SK-N-MC (cell line): Measurements from ENCODE around the gene ZBED4.

Experiments
- DNase-seq: peaks from one replicate; pipeline ENCODE4 v3.0.0-alpha.2; 2011; ENCODE audit warnings: low read depth, low spot score
- H3K27ac ChIP-seq: fragments of 200-600 bp; sonication (generic); 2 replicates; pipeline ENCODE4 v1.5.1; 2016; ENCODE audit warnings: mixed run types
- H3K36me3 ChIP-seq: fragments of 200-600 bp; sonication (generic); 2 replicates; pipeline ENCODE4 v1.6.1; 2017; ENCODE audit warnings: antibody characterized with exemption, low read length, mixed read lengths; ENCODE audit not compliant: insufficient read depth
- H3K4me3 ChIP-seq: fragments of 200-600 bp; sonication (generic); 2 replicates; pipeline ENCODE4 v1.5.1; 2016
- H3K9ac ChIP-seq: fragments of 200-600 bp; sonication (generic); 2 replicates; pipeline ENCODE4 v1.8.0; 2017; ENCODE audit warnings: mixed run types, mixed read lengths; ENCODE audit not compliant: insufficient read length
- H3K9me3 ChIP-seq: fragments of 200-600 bp; sonication (generic); 2 replicates; pipeline ENCODE4 v1.6.1; 2017; ENCODE audit warnings: low read depth, mild to moderate bottlenecking, antibody characterized with exemption, low read length, moderate library complexity, mixed read lengths
- EZH2 ChIP-seq: fragments of 200-600 bp; sonication (generic); IDR thresholded peaks from one replicate; pipeline ENCODE4 v1.6.1; 2017; ENCODE audit warnings: antibody characterized with exemption
- FOXP2 ChIP-seq: optimal IDR thresholded peaks from 2 replicates; pipeline ENCODE3; 2011; ENCODE audit warnings: mild to moderate bottlenecking, moderate library complexity; ENCODE audit not compliant: insufficient read depth; ENCODE audit errors: extremely low read length, control extremely low read depth
- POLR2AphosphoS5 ChIP-seq: IDR thresholded peaks from 2 replicates; pipeline ENCODE4 v1.6.1; 2012; ENCODE audit warnings: mild to moderate bottlenecking, low read depth, low read length, borderline replicate concordance

The ZBED4 gene

GRCh38 chr22:49838771-49839717 is 14.6 kb upstream of the ZBED4 start:
- TF ChIP-seq FOXP2, result no peak
- TF ChIP-seq EZH2, result no peak
- TF ChIP-seq POLR2AphosphoS5, result peak; percentile 59
- H3K4me3 ChIP-seq, result peak overlapping the region; percentile 74
- H3K9ac ChIP-seq, result peak overlapping the region; percentile 51
- H3K36me3 ChIP-seq, result no peaks in the 10 kb centered on the region
- no peaks in the 10 kb centered on the region for H3K9me3 ChIP-seq
- peak overlapping the region; percentile 84 for H3K27ac ChIP-seq
- no peak for DNase-seq

- Histone ChIP-seq H3K4me3 (no peak overlapping the region), H3K36me3 (no peaks in the 10 kb centered on the region), H3K9ac (no peak overlapping the region), H3K9me3 (no peaks in the 10 kb centered on the region), H3K27ac (no peak overlapping the region)
- TF ChIP-seq FOXP2 (no peak), EZH2 (no peak), POLR2AphosphoS5 (no peak)
- DNase-seq, result no peak
These were observed 8.4 kb upstream of the ZBED4 start for GRCh38 chr22:49845241-49845640.

- no peaks in the 10 kb centered on the region for H3K36me3 ChIP-seq
- no peaks in the 10 kb centered on the region for H3K9me3 ChIP-seq
- H3K9ac ChIP-seq, result no peak overlapping the region
- no peak overlapping the region for H3K4me3 ChIP-seq
- TF ChIP-seq POLR2AphosphoS5 (no peak), FOXP2 (no peak), EZH2 (no peak)
- no peak for DNase-seq
- H3K27ac ChIP-seq, result no peak overlapping the region
These were observed 7.8 kb upstream of the ZBED4 start for GRCh38 chr22:49845666-49846459.

GRCh38 chr22:49847751-49848689 is 5.6 kb upstream of the ZBED4 start:
- no peak for DNase-seq
- H3K27ac ChIP-seq, result no peak overlapping the region

GRCh38 chr22:49848690-49849160 is 4.9 kb upstream of the ZBED4 start:
- Histone ChIP-seq H3K9me3 (no peaks in the 10 kb centered on the region), H3K4me3 (peak overlapping the region; percentile 73), H3K27ac (no peak overlapping the region), H3K9ac (no peak overlapping the region), H3K36me3 (no peaks in the 10 kb centered on the region)
- TF ChIP-seq EZH2 (no peak), POLR2AphosphoS5 (no peak), FOXP2 (no peak)
- no peak for DNase-seq

More at GRCh38 chr22:49847751-49848689, 5.6 kb upstream of the ZBED4 start:
- TF ChIP-seq POLR2AphosphoS5, result no peak
- no peak for TF ChIP-seq FOXP2
- no peak for TF ChIP-seq EZH2
- no peaks in the 10 kb centered on the region for H3K36me3 ChIP-seq
- no peaks in the 10 kb centered on the region for H3K9me3 ChIP-seq
- H3K4me3 ChIP-seq, result no peak overlapping the region
- no peak overlapping the region for H3K9ac ChIP-seq

- H3K4me3 ChIP-seq, result peak overlapping the region; percentile 73
- no peak overlapping the region for H3K9ac ChIP-seq
- no peak for DNase-seq
- no peaks in the 10 kb centered on the region for H3K9me3 ChIP-seq
- H3K27ac ChIP-seq, result no peak overlapping the region
- no peaks in the 10 kb centered on the region for H3K36me3 ChIP-seq
- no peak for TF ChIP-seq POLR2AphosphoS5
- TF ChIP-seq EZH2, result no peak
- no peak for TF ChIP-seq FOXP2
These were observed 4.3 kb upstream of the ZBED4 start for GRCh38 chr22:49849161-49850020.

- Histone ChIP-seq H3K9ac (no peak overlapping the region), H3K27ac (no peak overlapping the region), H3K4me3 (no peak overlapping the region), H3K36me3 (no peaks in the 10 kb centered on the region), H3K9me3 (no peaks in the 10 kb centered on the region)
- no peak for DNase-seq
- TF ChIP-seq FOXP2 (no peak), EZH2 (no peak), POLR2AphosphoS5 (no peak)
These were observed 3.4 kb upstream of the ZBED4 start for GRCh38 chr22:49850021-49850911.
